ENCODE data around the gene MIA2.
"Not testable (repeated sequence)": the region's sequence is repeated elsewhere in the genome, so short reads cannot be mapped to it uniquely, and the experiment has no call there.

MIA2 gene

GRCh38 chr14:39351708-39352107 is 118.0 kb downstream of the MIA2 start:
- DNase-seq, result no peak

- DNase-seq, result not testable (repeated sequence)
These were observed 125.4 kb downstream of the MIA2 start for GRCh38 chr14:39359069-39359468.

DNA sequence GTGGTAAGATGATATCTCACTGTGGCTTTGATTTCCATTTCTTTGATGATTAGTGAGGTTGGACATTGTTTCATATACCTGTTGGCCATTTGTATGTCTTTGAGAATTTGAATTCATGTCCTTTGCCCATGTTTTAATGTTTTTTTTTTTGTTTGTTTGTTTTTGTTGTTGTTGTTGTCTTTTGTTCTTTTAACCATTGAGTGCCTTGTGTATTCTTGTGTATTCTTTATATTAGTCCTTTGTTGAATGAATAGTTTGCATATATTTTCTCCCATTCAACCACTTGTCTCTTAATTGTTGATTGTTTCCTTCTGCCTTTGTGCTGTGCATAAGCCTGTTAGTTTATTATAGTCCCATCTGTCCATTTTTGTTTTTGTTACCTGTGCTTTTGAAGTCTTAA is 126.6 kb downstream of the MIA2 start:
- no peak for DNase-seq

DNA sequence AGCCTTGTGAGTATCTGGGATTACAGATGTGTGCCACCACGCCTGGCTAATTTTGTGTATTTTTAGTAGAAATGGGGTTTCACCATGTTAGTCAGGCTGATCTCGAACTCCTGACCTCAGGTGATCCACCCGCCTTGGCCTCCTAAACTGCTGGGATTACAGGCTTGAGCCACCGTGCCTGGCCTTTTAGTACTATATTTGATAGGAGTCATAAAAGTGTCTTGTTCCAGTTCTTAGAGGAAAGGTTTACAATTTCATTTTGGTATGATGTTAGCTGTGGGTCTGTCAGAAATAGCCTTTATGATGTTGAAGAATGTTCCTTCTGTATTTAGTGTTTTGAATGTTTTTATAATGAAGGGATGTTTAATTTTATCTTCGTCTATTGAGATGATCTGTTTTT is 127.8 kb downstream of the MIA2 start:
- DNase-seq, result not testable (repeated sequence)

GRCh38 chr14:39364509-39364908 is 130.8 kb downstream of the MIA2 start:
- DNase-seq, result no peak

DNA sequence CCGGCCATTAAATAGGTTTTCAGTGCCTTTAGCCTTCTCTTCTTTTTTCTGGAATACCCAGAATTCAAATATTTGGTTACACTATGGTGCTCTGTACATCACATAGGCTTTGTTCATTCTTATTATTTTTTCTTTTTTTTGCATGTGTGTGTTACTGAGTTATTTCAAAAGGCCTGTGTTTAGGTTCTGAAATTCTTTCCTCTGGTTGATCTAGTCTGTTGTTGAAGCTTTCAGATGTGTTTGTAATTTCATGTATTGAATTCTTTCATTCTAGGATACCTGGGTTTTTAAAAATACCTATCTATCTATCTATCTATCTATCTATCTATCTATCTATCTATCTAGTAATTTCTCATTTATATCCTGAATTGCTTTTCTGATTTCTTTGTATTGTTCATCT is 131.6 kb downstream of the MIA2 start:
- no peak for DNase-seq

DNA sequence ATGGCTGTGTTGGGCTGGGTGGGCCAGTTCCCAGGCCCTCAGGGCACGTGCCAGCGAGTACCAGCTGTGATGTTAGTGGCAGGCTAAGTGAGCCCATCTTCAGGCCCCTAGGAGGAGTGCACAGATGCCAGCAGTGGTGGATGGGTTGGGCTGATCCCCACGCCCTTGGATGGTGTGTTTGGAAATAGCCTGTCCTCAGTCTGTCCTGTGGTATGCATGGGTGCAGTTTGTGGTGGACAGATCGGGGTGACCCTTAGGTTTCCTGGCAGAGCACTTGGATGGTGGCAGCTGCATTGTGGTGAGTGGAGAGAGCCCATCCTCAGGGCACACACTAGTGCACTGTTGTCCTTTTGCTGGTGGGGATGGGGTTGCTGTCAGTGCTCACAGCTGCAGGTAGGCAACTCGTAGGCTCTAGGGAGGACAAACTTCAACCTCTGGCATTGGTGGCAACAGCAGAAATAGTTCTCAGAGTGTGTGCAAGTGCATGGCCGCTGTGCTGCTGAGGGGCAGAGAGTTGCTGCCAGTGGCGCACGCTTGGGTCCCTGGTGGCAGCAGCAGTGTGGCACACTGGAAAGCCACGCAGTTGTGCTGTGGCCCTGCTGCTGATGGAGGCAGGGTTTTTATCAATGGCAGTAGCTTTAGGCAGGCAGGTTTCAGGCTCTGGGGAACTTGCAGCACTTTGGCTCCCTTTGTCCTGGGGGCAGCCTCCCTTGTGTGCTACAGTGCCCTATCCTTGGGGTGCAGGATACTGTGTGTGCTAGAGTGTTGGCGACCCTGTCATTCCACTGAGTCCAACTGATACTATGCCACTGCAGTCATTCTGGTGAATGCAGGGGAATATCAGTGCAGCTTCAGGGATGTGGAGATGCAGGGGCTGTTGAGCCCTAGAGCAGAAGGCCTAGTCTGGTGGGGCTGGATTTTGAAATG is 133.0 kb downstream of the MIA2 start:
- no peak for DNase-seq

DNA sequence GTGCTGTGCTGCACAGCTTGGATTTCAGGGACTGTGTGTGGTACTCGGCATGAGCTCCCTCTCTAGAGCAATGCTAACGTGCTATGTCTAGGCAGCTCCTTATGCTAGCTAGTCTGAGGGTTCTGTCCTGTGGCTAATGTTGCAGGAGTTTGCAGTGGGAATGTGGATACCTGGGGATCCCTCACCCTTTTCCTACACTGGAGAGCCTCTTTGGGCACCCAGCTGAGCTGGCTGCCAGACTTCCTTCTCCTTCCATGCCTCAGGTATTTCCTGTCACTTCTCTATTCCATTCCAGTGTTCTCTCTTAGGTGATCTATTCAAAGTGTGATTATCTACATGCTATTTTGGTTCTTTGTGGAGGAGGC is 133.7 kb downstream of the MIA2 start:
- DNase-seq, result no peak

DNA sequence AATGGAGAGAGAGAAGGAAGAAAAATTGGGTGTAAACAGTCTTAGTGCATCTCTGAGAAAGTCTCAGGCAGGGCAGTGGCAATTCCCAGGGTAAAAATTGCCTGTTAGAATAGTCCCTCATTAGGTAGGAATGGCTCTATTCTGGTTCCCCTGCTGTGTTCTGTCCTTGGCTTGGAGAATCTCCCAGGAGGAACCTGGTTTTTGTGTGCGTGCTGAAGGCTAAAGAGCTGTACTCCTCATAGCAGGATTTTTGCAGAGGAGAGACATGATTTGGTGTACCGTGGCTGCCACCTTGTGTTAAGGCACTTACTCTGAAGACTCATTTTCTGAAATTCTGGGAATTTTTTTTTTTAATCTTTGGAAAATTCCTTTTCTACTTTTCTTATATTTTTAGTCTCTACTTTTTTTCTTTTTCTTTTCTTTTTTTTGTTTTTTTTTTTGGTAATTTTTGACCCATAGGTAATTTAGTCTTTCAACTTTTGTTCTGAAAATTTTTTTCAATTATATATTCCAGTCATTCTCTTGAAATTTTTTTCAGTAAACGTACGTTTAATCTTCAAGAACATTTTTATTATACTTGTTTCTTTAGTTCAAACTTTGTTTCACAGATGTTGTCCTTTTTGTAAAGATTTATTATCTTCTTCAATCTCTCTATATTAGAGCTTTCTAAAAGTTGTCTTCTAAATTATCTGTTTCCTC is 134.7 kb downstream of the MIA2 start:
- DNase-seq, result no peak

DNA sequence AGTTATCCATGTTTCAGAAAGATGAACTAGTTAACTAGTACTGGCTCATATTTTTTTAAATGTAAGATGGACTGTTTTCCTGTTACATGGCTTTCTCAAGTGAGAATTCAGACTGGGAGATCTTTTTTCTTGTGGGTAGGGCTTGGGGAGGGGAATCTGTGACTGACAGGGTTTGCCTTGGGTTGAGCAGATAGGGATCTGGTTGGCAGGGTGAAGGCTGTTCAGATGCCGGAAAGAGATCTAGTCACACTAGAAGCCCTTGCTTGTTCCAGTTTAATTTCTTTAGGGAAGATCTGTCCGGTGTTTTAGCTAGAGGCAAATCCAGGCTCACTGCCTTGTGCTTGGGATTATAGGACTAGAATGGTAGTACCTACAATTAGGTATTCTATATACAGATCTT is 135.3 kb downstream of the MIA2 start:
- no peak for DNase-seq

- no peak for DNase-seq
These were observed 136.7 kb downstream of the MIA2 start for GRCh38 chr14:39370415-39370814.

- no peak for DNase-seq
These were observed 138.9 kb downstream of the MIA2 start for GRCh38 chr14:39372656-39373055.

DNA sequence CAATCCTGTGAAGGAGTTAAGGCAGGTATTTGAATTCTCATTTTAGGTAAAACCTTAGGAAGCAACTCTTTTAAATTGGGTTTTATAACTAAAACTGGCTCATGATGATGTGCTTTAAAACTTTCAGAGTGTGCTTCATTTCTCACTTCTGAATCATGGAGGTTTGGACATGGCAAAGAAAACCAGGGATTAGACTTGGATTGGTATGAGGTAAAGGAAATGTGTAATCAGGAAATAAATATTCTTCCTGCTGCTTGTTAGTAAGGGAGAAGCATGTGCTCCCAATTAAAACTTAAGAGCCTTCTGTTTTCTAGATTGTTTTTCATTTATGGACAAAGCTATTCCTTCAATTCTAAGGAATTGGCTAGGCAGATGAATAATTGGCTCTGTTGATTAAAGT is 141.1 kb downstream of the MIA2 start:
- DNase-seq, result no peak

GRCh38 chr14:39376667-39377403 is 143.1 kb downstream of the MIA2 start:
- DNase-seq, result no peak

- no peak for DNase-seq
These were observed 147.7 kb downstream of the MIA2 start for GRCh38 chr14:39381366-39381765.

DNA sequence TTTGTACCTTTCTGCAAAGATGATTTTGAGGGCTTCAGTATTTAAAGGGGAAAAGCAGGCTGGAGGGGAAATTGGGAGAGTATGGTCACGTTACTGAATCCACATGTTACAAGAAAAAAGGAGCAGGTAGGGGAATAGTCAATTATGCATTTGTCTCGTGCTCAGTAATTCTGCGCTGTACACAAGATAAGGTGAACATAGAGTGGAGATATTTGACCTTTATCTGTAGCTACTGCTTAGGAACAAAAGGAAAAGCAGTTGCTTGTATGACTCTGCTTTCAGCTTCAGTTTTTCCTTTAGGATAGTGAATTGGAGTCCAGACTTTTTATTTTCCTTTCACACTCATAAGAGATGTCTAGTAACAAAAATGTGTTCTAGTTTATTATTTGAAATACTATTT is 148.7 kb downstream of the MIA2 start:
- no peak for DNase-seq

DNA sequence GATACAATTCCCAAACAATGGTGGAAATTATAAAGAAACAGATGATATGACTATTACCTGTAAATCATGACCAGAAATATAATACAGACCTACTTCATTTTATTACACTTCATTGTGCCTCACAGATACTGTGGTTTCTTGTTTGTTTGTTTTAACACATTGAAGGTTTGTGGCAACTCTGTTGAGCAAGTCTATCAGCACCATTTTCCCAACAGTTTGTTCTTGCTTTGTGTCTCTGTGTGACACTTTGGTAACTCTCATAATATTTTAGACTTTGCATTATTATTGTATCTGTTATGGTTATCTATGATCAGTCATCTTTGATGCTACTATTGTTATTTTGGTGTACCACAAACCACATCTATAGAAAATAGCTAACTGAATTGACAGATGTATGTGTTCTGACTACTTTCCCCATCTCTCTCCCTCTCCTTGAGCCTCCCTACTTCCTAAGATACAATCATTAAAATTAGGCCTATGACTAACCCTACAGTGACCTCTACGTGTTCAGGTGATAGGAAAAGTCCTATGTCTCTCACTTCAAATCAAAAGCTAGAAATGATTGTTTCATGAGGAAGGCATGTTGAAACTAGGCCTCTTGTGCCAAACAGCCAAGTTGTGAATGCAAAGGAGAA is 149.4 kb downstream of the MIA2 start:
- DNase-seq, result no peak

- no peak for DNase-seq
These were observed 150.0 kb downstream of the MIA2 start for GRCh38 chr14:39383741-39384140.

DNA sequence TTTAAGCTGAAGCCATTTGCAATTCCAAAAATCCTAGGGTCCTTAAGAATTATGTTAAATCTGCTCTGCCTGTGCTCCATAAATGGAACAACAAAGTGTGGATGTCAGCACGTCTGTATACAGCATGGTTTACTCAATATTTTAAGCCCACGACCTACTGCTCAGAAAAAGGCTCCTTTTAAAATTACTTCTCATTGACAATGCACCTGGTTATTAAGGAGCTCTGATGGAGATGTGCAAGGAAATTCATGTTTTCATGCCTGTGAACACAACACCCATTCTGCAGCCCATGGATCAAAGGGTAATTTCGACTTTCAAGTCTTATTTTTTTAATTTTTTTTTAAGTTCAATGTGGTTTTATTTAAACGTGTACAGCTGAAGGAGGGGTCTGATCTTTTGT is 150.5 kb downstream of the MIA2 start:
- no peak for DNase-seq

DNA sequence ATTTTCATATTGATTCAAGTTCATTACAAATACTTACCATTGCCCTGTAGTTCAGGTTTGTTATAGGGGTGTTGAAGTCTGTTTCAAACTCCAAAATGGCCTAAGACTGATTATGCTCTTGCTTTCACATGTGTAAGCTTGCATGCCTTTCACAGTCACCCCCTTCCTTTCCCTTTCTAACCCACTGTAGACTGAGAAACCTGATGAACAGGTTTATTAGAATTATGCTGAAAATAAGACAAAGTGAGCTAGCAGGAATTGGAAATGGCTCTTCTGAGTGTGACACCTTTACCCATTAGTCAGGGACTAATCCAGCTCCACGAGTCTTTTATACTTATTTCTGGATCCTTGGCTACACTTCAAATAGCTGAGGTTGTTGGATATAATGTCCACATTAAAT is 159.6 kb downstream of the MIA2 start:
- no peak for DNase-seq

GRCh38 chr14:39395555-39396254 is 162.0 kb downstream of the MIA2 start:
- no peak for DNase-seq

- no peak for DNase-seq
These were observed 162.7 kb downstream of the MIA2 start for GRCh38 chr14:39396448-39396847.

DNA sequence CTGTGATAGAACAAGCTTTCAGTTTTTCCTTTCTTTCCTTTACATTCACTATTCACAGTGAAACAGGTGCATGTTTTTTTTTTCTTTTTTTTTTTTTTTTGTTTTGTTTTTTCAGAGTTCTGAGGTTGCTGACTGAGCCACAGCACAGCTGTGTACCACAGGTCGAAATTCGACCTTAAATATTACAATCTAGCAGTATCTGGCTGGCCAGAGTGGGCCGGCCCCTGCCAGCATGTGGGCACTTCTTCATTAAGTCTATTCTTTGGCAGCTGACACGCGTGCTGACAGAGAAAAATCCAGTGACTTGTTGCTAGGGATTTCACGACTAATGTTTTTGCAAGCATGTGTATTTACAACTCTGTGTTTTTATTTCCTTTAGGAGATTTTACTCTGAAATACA is 164.7 kb downstream of the MIA2 start:
- DNase-seq, result no peak
